Measurements from ENCODE around the gene EIF6.

Gene EIF6

DNA sequence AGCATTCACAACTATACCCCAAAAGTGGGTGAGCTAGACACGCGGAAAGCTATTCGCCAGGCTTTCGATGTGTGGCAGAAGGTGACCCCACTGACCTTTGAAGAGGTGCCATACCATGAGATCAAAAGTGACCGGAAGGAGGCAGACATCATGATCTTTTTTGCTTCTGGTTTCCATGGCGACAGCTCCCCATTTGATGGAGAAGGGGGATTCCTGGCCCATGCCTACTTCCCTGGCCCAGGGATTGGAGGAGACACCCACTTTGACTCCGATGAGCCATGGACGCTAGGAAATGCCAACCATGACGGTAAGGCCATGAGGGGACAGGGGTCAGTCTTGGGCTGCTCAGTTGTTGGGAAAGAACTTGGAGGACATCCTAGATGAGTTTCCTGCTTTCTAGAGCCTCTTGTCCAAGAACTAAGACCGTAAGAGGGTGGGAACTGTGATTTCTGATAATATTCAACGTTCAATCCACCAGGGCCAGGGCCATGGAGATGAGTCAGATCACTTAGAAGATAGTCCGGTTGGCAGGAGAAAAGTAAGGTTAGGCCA is 30.0 kb downstream of the EIF6 start:
- no peak for DNase-seq

DNA sequence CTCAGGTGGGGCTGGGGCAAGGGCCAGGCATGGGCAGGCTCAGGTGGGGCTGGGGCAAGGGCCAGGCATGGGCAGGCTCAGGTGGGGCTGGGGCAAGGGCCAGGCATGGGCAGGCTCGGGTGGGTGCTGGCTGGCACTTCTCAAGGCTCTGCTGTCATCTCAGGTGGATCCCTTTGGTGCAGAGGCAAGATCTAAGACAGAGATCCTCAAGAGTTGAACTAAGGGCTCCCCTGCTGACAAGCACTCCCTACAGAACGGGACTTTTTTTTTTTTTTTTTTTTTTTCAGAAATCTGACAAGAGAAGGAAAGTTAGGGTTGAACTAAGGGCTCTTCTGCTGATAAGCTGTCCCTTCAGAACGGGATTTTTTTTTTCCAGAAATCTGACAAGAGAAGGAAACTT is 31.6 kb downstream of the EIF6 start:
- DNase-seq, result peak; percentile 27

DNA sequence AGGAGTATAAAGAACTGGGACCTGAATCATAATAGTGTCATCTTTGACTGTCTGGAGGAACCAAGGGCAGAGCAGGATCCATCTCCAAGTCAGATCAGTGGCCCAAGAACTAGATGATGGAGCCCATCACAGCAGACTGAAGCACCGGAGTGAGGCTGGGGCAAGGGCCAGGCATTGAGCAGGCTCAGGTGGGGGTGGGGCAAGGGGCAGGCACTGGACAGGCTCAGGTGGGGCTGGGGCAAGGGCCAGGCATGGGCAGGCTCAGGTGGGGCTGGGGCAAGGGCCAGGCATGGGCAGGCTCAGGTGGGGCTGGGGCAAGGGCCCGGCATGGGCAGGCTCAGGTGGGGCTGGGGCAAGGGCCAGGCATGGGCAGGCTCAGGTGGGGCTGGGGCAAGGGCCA is 32.0 kb downstream of the EIF6 start:
- peak; percentile 47 for DNase-seq

DNA sequence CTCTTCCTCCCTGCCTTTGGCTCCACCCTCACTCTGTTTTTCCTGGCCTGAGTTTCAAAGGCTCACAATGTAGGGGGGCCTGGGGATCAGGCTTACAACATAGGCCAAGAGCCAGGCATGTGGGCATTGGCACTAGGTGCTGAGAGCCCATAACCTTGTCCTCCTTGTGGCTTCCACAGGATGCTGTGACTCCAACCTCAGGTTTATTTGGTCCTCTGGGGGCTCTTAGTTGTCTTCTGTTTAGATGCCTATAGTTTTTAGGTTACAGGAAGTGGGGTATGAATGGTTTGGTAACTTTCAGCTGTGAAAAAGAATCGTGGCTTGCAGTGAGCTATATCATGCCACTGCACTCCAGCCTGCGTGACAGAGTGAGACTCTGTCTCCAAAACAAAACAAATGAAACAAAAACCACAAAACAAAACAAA is 32.5 kb downstream of the EIF6 start:
- no peak for DNase-seq

DNA sequence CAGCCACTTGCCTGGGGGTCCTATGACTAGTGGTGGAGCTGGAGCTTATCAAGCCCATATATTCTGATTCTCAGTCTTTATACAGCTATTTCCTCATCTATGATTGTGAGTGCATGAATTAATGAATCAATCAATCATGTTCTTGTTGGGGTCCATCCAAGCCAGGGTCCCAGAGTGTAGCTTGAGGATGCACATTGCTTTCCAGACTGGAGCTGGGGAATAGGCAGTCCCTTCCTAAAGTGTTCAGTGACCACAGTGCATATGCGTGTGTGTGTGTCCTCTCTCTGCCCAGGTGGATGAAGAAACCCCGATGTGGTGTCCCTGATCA is 33.0 kb downstream of the EIF6 start:
- DNase-seq, result peak; percentile 48

DNA sequence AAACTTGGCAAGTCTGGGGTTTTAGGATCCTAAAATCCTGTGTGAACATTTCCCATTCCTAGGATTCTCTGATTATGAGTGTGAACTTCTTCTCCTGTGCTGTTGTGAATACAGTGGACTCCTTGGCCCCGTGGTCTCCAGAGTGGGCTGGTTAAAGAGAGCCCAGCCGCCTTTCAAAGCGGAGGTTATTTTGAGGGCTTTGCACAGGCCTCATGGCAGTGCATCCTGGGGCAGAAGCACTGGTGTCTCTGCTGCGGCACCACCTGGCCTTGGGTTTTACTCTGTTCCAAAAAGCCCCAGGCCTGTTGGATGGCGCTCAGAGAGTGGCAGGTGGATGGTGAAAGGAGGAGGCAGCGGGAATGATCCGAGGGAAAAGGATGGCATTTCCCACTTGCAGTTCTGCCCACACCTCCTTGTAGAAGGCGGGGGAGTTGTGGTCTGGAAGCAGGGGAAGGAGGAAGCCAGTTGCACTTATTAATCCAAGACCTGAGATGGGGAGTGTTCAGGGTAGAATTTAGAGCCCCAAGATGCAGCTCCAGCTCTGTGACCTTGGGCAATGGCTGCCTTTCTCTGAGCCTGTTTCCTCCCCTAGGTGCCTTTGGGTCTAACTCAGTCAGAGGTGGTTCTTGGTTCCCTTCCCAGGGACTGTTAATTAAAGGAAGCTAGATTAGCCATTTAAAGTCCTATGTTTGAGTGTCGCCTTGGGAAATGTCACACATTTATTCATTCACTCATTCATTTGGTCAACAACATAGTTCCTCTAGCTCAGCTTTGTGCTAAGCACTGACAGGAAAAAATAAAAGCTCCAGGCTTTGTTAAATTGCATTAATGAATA is 35.7 kb downstream of the EIF6 start:
- peak; percentile 33 for DNase-seq

DNA sequence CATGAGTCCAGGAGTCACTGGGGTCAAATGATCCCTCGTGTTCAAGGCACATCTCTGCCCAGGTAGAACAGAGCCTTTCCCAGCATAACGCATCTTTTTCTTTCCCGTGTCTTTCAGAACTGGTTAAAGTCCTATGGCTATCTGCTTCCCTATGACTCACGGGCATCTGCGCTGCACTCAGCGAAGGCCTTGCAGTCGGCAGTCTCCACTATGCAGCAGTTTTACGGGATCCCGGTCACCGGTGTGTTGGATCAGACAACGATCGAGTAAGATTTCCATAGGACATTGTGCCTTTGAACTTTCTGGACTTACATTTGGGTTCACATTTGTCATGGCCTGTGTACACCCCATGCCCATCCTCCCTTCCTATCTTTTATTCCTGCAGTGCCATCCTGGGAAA is 37.8 kb downstream of the EIF6 start:
- no peak for DNase-seq

DNA sequence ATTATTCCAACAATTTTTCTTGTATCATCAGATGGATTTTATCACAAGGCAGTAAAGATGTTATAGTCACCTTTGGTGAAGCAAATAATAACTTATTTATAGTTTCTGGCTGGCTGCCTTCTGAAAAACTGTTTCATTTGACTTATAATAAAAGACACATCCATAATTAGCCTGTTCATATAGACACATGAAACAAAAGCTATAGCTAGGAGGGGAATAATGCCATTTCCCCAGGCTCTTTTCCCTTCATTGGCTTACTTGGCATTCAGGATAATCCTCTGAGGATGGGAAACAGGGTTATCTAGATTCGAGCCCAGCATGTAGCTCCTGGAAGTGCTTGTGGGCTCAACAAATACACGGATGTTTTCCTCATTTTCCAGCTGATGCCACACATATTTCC is 40.6 kb downstream of the EIF6 start:
- DNase-seq, result no peak

DNA sequence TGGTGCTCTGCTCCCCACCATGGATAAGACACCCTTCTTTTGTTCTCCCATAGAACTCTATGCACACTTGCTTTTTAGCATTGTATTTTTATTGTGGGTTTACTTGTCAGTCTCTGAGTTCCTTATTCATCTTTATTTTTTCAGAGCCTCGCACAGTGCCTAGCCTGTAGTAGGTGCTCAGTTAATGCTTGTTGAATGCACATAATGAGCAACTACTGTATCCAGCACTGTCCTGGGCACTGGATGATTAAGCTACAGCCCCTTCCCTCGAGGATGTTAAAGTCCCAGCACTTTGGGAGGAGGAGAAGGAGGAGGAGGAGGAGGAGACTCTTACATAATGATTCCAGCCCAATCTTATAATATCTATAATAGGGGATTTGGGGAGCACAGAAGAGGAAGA is 41.3 kb downstream of the EIF6 start:
- DNase-seq, result no peak

DNA sequence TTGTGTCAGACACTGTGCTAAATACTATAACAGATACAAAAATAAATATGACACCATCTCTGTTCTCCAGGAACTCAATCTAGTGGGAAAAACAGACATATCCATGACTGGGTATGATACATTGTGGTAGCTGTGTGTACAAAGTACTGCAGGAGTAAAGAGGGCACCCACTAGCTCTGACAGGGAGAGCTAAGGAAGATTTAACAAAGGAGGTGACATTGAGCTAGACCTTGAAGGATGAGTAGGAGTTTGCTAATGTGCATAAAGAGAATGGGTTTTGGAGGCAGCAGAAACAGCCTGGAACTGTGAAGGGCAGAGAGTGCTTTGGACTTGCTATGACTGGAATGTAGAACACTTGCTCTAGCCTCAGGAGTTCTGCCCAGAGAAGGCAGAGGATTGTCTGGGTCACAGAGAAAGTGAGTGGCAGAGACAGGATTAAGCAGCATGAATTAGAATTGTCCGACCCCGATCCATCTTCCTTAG is 43.7 kb downstream of the EIF6 start:
- no peak for DNase-seq

DNA sequence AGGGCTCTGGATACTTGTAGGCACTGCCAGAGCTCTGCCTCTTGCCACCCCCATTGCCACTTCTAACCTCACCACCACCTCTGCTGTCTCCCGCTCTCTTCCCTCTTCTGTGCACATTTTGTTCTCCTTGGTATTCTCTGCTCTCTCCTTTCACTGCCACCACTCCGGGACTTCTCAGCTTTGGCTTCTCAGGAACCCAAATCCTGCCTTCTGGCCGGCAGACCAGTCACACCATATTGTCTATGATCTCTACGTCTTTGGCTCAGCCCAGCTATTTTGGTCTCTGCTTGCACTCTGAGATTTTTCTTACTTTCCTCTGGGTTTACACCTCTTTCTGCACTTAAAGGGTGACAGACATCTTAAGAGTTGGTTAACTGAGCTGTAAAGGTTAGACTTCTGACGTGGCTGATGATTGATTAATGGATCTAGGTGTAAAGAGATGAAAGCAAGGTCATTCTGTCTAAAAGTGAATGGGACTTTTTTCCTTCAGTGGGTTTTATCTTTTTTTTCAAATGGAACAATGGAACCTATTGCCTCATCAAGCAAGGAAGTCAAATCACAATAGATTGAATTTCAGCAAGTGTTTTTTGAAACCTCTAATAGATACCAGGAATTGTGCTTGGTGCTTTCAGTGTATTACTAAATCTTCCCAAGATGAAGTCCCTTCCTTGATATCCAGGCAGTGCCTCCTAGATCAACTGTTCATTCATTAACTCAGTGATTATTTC is 44.3 kb downstream of the EIF6 start:
- DNase-seq, result no peak

DNA sequence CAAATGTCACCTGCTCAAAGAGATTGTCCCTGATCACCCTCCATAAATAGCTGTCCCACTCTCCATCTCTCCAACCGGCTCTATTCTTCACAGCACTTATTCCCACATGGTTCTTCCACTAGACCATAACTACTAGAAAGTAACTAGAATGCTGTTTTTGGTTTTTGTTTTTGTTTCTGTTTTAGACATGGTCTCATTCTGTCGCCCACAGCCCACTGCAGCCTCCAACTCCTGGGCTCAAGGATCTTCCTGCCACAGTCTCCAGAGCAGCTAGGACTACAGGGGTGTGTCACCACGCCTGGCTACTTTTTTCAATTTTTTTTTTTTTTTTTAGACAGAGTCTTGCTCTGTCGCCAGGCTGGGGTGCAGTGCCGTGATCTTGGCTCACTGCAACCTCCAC is 45.8 kb downstream of the EIF6 start:
- no peak for DNase-seq

DNA sequence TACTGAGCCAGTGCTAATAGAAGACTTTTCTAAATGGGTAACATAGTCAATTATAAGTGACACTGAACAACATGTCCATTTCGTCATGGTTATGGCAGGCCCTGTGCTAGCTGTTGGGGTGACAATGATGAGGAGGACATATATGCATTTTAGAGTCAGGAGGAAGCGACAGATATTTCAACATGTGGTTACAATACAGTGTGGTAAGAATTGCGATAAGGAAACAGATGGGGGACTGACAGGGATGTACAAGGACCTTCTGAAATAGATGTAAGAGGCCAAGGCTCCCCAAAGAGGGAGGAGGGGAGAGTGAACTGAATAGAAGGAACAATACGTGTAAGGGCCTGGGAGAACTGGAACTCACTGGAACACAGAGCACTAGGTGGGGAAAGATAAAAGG is 46.4 kb downstream of the EIF6 start:
- DNase-seq, result no peak

DNA sequence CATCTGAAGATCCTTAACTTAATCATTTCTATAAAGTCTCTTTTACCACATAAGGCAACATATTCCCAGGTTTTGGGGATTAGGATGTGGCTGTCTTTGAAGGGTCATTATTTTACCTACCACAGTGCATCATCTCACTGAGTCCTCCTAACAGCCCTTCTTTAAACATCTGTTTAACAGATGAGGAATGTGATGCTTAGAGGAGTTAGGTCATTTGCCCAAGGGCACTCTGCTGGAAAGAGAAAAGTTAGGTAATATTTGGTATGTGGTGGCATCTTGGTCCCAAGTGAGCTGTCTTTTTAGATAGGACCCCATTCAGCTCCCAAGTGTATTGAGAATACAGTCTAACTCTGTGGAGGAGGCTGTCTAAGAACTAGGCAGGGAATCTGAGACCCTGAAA is 47.1 kb downstream of the EIF6 start:
- DNase-seq, result no peak

DNA sequence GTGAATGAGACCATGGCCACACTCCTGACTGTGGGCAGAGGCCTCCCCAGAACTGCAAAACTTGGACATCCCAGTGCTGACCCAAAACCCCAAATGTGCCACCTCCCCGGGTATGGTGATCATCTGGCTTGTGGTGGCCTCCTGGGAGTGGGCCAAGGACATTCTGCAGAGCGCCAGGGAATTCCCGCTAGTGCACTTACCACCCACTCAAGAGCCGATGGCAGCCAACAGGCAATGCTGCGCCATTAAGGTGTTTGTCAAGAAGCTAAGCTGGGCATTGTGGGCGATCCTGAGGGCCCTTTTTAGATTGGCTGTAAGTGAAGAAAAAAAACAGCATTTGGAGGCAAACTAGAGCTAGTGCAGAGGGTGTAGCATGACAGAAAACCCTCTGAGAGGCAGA is 48.7 kb downstream of the EIF6 start:
- no peak for DNase-seq

DNA sequence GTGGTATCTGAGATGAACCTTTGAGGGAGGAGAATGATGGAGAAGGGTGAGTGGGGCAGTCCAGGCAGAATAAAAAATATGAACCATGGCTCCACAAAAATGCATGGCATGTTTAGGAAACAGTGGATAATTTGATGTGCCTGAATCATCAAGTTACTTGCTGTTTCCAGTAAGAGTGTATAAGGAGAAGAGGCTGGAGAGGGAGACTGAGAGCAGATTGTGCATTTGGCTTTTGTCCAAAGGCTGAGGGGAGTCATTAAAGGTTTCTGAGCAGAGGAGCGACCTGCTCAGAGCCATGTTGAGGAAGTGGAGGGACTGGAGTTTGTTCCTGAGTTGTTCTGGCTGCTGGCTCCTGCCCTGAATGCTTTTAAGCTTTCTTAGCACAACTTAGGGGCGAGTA is 52.0 kb downstream of the EIF6 start:
- DNase-seq, result no peak
